Measurements from ENCODE around the gene FGFBP2.
A peak's percentile ranks its signal among the peaks of the same experiment; 100 is the strongest.

FGFBP2 gene

GRCh38 chr4:15961781-15962510, 1.0 kb downstream of the FGFBP2 start:
- DNase-seq (ENCODE audit: low read depth in 1 of 2, low spot score in 1 of 2): peak in 1 of 2 experiments; percentile 62
- Histone ChIP-seq H3K27me3 (ENCODE audit: insufficient read depth, poor library complexity, severe bottlenecking) (no peaks in the 10 kb centered on the region), H3K27ac (replicated peaks) (no peak overlapping the region), H3K4me3 (replicated peaks; ENCODE audit: insufficient read depth, low read length) (no peak overlapping the region)
- TF ChIP-seq POLR2AphosphoS5 (IDR thresholded peaks at IDR 0.05; ENCODE audit: low read depth) (no peak), CTCF (IDR thresholded peaks at IDR 0.05; ENCODE audit: insufficient read depth, low read length) (no peak), SPI1 (IDR thresholded peaks at IDR 0.05; ENCODE audit: borderline replicate concordance, low read depth) (no peak), REST (IDR thresholded peaks at IDR 0.05; ENCODE audit: insufficient replicate concordance, low read depth) (no peak), GABPA (IDR thresholded peaks at IDR 0.05; ENCODE audit: low read depth) (no peak)

DNA sequence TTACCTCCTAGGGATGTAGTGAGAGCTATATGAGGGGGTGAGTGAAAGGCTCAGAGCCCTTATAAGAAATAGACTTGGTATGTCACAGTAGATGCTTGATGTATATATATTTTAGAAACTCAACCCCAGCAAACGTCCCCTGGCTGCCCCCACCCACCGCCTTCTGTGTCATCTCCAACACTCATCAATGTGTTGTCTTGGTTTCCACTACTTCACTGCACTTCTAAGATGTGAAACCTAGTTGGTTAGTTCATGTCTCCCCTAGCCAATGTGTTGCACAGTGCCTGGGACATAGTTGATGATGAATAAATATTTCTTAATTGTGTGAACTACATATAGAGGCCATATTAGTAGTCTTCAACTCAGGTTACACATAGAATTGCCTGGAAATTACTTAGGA, 4.4 kb downstream of the FGFBP2 start:
- no peak overlapping the region for H3K27ac ChIP-seq (replicated peaks)
- DNase-seq (ENCODE audit: low read depth in 1 of 2, low spot score in 1 of 2): no peak
- H3K4me3 ChIP-seq (replicated peaks; ENCODE audit: insufficient read depth, low read length): no peak overlapping the region
- TF ChIP-seq CTCF (IDR thresholded peaks at IDR 0.05; ENCODE audit: insufficient read depth, low read length) (no peak), GABPA (IDR thresholded peaks at IDR 0.05; ENCODE audit: low read depth) (no peak), SPI1 (IDR thresholded peaks at IDR 0.05; ENCODE audit: borderline replicate concordance, low read depth) (no peak), POLR2AphosphoS5 (IDR thresholded peaks at IDR 0.05; ENCODE audit: low read depth) (no peak), REST (IDR thresholded peaks at IDR 0.05; ENCODE audit: insufficient replicate concordance, low read depth) (no peak)
- H3K27me3 ChIP-seq (ENCODE audit: insufficient read depth, poor library complexity, severe bottlenecking): no peaks in the 10 kb centered on the region

- no peak overlapping the region for H3K27ac ChIP-seq (replicated peaks)
- TF ChIP-seq CTCF (IDR thresholded peaks at IDR 0.05; ENCODE audit: insufficient read depth, low read length) (peak; percentile 84), GABPA (IDR thresholded peaks at IDR 0.05; ENCODE audit: low read depth) (no peak)
- peak; percentile 54 to 88 for DNase-seq (ENCODE audit: low read depth in 1 of 2, low spot score in 1 of 2)
- H3K27me3 ChIP-seq (ENCODE audit: insufficient read depth, poor library complexity, severe bottlenecking): no peaks in the 10 kb centered on the region
- H3K4me3 ChIP-seq (replicated peaks; ENCODE audit: insufficient read depth, low read length): no peak overlapping the region
Measured at GRCh38 chr4:15956179-15956850, 6.7 kb downstream of the FGFBP2 start.

Measured in HL-60 (cell line).